SK-N-MC (cell line): ENCODE data around the gene CHD2.

Source experiments
- EZH2 ChIP-seq: fragments of 200-600 bp; sonication (generic); IDR thresholded peaks from one replicate; pipeline ENCODE4 v1.6.1; 2017; ENCODE audit warnings: antibody characterized with exemption
- POLR2AphosphoS5 ChIP-seq: IDR thresholded peaks from 2 replicates; pipeline ENCODE4 v1.6.1; 2012; ENCODE audit warnings: mild to moderate bottlenecking, low read depth, low read length, borderline replicate concordance

- TF ChIP-seq POLR2AphosphoS5, result no peak
- no peak for TF ChIP-seq EZH2
Measured at GRCh38 chr15:93073465-93073952, 173.4 kb downstream of the CHD2 start.
